Psoas muscle (tissue), 8 donors: ENCODE measurements around the gene RFX2. TPM values are rescaled to one million over a fixed set of nuclear protein-coding genes. Genes with fewer than 3 reads are reported as not detected.

ENCODE experiments used
- ATAC-seq, 4 donors: fragments of 200-7000 bp; cut with Tn5 transposase; one replicate each; pipeline ENCODE4 v1.9.1; 2020; ENCODE audit warnings: moderate library complexity in 3 of 4, mild to moderate bottlenecking in 2 of 4
- DNase-seq, 2 donors: peaks; one replicate each; pipeline ENCODE4 v3.0.0-alpha.2; 2020
- H3K27ac ChIP-seq: fragments of 200-600 bp; one replicate; pipeline ENCODE4 v1.8.0; 2022
- H3K27me3 ChIP-seq, 3 donors: fragments of 200-600 bp in 1 of 3; one replicate each; pipeline versions ENCODE4 v1.6.1 to v1.8.0; 2013 to 2022; ENCODE audit warnings: low read length in 2 of 3, mild to moderate bottlenecking in 2 of 3, moderate library complexity in 1 of 3; ENCODE audit not compliant: insufficient read depth in 3 of 3
- H3K36me3 ChIP-seq, 2 donors: fragments of 200-600 bp in 1 of 2; one replicate each; pipeline versions ENCODE4 v1.6.1 to v1.8.0; 2013 to 2022; ENCODE audit warnings: low read depth in 1 of 2, mild to moderate bottlenecking in 1 of 2, moderate library complexity in 1 of 2; ENCODE audit not compliant: insufficient read depth in 1 of 2
- H3K4me1 ChIP-seq: fragments of 200-600 bp; one replicate; pipeline ENCODE4 v1.8.0; 2022
- H3K4me3 ChIP-seq: fragments of 200-600 bp; one replicate; pipeline ENCODE4 v1.8.0; 2022; ENCODE audit warnings: mild to moderate bottlenecking
- H3K9me3 ChIP-seq: fragments of 200-600 bp; one replicate; pipeline ENCODE4 v1.8.0; 2022
- WGBS, 3 donors: extraction: QIAGEN DNeasy Blood & Tissue Kit; methylation state at CpG; one replicate each; pipeline versions ENCODE4 v1.1.6 to v1.1.7; 2013; 5-methylcytosine and 5-hydroxymethylcytosine counted together
- intact Hi-C, 2 donors: fragments of 100-400 bp; cut with DNase I; formaldehyde crosslinking; loops; one replicate each; pipeline versions ENCODE4 v1.11.0 to v1.14.2; 2022
- polyA plus RNA-seq, 3 donors: library from polyadenylated mRNA; stranded (reverse); fragments of 200-250 nt; gene quantifications; one replicate each; pipeline ENCODE4 v1.2.3, GENCODE V29; 2013
- total RNA-seq, 4 donors: library from RNA; stranded (reverse); fragmentation: NEBNext Ultra II Directional in 2 of 4; extraction: Animal tissue kit (Norgen Biotek cat#: 25700) in 2 of 4; gene quantifications; one replicate each; pipeline versions ENCODE4 v1.2.1 to v1.2.4, GENCODE V29; 2021 to 2023
- TF ChIP-seq, protein P1 (sequence below): fragments of 200-600 bp; IDR thresholded peaks from one replicate; pipeline ENCODE4 v1.8.0; 2022; ENCODE audit warnings: antibody characterized with exemption
- donor health status: healthy with polysubstance abuse.
- donor health status: DM: no; HTN: no; CAD: no; lungs with moderate emphysema.
- donor health status: Bipolar disorder and iron deficiency.
- donor health status: healthy.
- donor health status: DM: yes; HTN: yes; CAD: no.
- donor health status: DM: no; HTN: no; CAD: no.
- donor health status: DM: no; HTN: no; CAD: no.
- donor health status: DM: yes; HTN: yes; CAD: no.

The RFX2 gene
- total and polyA plus RNA-seq, 7 donors: 0.58 to 2.1 (median 1.0) TPM

DNA sequence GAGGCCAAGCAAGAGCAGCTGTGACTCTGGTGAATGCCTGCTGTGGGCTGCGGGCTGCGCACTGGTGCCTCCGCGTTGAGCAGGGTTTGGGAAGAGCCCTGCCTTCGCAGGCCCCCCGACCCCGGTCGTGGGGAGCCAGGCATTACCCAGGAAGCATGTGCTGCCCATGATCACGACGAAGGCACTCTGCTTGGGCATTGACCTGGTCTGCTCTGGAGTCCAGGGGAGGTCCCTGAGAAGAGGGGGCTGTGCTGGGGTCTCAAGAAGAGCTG, 151.5 kb downstream of the RFX2 start:
- TF ChIP-seq, protein P1, sequence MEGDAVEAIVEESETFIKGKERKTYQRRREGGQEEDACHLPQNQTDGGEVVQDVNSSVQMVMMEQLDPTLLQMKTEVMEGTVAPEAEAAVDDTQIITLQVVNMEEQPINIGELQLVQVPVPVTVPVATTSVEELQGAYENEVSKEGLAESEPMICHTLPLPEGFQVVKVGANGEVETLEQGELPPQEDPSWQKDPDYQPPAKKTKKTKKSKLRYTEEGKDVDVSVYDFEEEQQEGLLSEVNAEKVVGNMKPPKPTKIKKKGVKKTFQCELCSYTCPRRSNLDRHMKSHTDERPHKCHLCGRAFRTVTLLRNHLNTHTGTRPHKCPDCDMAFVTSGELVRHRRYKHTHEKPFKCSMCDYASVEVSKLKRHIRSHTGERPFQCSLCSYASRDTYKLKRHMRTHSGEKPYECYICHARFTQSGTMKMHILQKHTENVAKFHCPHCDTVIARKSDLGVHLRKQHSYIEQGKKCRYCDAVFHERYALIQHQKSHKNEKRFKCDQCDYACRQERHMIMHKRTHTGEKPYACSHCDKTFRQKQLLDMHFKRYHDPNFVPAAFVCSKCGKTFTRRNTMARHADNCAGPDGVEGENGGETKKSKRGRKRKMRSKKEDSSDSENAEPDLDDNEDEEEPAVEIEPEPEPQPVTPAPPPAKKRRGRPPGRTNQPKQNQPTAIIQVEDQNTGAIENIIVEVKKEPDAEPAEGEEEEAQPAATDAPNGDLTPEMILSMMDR: no peak
- 90 to 92% (median 91%) methylated on average over 10 of the region's 10 CpGs for WGBS, 3 donors
- H3K36me3 ChIP-seq: peaks cover 0 to 4% of the 10 kb centered on the region in 2 donors
- no peak overlapping the region for H3K4me3 ChIP-seq
- no peaks in the 10 kb centered on the region for H3K9me3 ChIP-seq
- H3K27ac ChIP-seq: no peak overlapping the region
- ATAC-seq (no peak), DNase-seq (no peak)
- intact Hi-C loops: no loop called here
- H3K4me1 ChIP-seq: peaks cover 57% of the 10 kb centered on the region
- H3K27me3 ChIP-seq: no peaks in the 10 kb centered on the region

DNA sequence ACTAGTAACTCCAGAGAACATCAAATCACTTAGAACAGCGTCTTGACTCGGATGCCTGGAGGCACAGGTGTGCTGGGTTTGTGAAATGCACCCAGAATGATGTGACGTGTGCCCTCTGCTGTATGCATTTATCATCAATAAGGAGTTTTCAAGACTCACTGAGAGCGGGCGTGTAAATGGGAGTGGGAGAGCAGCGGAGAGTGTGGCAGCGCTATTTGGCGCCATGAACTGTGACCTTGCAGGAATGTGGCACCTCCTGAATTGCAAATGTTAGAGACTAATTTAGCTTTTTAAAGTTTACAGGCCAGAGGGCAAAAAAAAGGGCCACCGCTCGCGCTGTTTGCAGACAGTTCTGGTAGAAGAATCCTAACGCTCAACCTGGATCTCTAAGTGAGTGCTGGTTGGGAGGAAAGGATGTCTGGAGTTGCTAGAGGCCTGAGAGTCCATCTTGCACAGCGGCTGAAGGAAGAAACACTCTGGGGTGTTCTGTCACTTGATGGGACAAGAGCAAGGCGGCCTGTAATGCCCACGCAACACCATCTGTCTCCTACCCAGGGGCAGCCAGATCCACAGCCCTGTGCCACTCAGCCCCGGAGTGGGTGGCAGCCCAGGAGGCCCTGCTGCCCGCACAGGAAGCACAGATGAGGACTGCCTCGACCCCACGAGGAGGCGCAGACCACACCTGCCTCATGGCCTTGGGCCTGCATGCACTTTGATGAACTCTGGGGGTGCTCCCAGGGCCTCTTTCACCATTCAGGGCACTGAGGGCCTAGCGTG, 152.0 kb downstream of the RFX2 start:
- no peak overlapping the region for H3K4me3 ChIP-seq
- H3K9me3 ChIP-seq: no peaks in the 10 kb centered on the region
- H3K36me3 ChIP-seq: peaks cover 0 to 4% of the 10 kb centered on the region in 2 donors
- intact Hi-C loops: no loop called here
- 77 to 86% (median 81%) methylated on average over 21 of the region's 21 CpGs for WGBS, 3 donors
- ATAC-seq: no peak
- H3K4me1 ChIP-seq: peaks cover 60% of the 10 kb centered on the region
- H3K27ac ChIP-seq: no peak overlapping the region
- no peaks in the 10 kb centered on the region for H3K27me3 ChIP-seq
- DNase-seq: no peak
- TF ChIP-seq, protein P1: no peak

DNA sequence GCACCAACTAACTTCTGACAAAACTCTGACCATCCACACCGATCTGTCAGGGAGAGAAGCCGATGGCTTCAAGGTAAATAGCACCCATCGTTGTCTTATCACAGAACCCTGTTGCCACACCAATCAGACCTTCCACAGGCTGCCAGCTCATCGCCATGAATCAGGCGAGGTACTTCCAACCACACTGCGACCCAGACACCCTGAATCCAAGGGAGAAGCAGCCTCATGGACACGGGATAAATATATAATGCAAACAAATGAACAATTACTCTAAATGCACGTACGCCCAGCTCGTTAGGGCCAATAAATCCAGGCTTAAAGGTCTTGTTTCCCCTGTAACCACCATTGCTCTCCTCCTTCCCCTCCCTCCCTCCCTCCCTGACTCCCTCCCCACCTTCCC, 153.1 kb downstream of the RFX2 start:
- intact Hi-C loops: no loop called here
- no peaks in the 10 kb centered on the region for H3K9me3 ChIP-seq
- TF ChIP-seq, protein P1: no peak
- no peak for DNase-seq
- no peaks in the 10 kb centered on the region for H3K27me3 ChIP-seq
- H3K36me3 ChIP-seq: peaks cover 0 to 4% of the 10 kb centered on the region in 2 donors
- ATAC-seq: no peak
- 80 to 87% (median 82%) methylated on average over 10 of the region's 10 CpGs for WGBS, 3 donors
- peaks cover 60% of the 10 kb centered on the region for H3K4me1 ChIP-seq
- H3K4me3 ChIP-seq: no peak overlapping the region
- no peak overlapping the region for H3K27ac ChIP-seq

DNA sequence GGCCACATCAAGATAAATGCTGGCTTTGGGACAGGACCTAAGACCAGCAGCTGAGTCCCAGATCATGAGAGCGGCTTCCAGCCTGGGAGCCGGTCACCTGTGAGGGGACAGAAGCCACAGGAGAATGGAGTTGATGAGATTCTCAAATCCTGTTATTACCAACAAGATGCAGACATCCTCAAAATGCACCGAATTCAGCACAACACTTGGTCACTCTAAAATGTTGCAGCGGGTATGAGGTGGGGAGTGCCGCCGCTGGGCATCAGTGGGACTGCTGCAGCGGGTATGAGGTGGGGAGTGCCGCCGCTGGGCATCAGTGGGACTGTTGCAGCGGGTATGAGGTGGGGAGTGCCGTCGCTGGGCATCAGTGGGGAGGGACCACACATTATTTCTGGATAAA, 153.6 kb downstream of the RFX2 start:
- Histone ChIP-seq H3K27ac (no peak overlapping the region), H3K4me1 (peaks cover 60% of the 10 kb centered on the region), H3K4me3 (no peak overlapping the region), H3K36me3 (peaks cover 0 to 4% of the 10 kb centered on the region in 2 donors), H3K9me3 (no peaks in the 10 kb centered on the region), H3K27me3 (no peaks in the 10 kb centered on the region)
- TF ChIP-seq, protein P1: no peak
- DNase-seq (no peak), ATAC-seq (no peak)
- intact Hi-C loops: no loop called here
- 89 to 90% (median 89%) methylated on average over 12 of the region's 12 CpGs for WGBS, 3 donors

DNA sequence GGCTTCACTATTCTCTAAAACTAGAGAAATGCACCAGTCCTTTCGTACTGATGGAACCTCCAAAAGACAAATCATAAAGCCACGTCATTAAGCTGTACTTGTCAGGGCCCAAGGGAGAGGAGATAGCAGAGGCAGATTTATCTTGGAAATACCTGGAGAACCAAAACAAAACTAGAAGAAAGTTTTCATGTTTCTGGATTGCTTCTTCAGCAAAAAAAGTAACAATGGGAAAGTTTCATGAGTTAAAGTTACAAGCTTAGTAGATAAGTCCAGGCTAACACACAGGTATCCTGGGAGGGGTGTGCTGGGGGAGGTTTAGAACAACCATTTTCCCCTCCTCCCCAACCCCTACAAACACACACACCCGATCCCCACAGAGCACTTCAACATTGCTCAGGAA, 154.0 kb downstream of the RFX2 start:
- DNase-seq (no peak), ATAC-seq (no peak)
- Histone ChIP-seq H3K27ac (no peak overlapping the region), H3K4me1 (peaks cover 61% of the 10 kb centered on the region), H3K27me3 (no peaks in the 10 kb centered on the region), H3K9me3 (no peaks in the 10 kb centered on the region), H3K36me3 (peaks cover 0 to 4% of the 10 kb centered on the region in 2 donors), H3K4me3 (no peak overlapping the region)
- WGBS, 3 donors: 73 to 76% (median 75%) methylated on average over 3 of the region's 3 CpGs
- TF ChIP-seq, protein P1: no peak
- intact Hi-C loops: no loop called here
